ENCODE data around the gene PRMT2.
"Not testable (repeated sequence)": the region's sequence is repeated elsewhere in the genome, so short reads cannot be mapped to it uniquely, and the experiment has no call there.

PRMT2 gene

DNA sequence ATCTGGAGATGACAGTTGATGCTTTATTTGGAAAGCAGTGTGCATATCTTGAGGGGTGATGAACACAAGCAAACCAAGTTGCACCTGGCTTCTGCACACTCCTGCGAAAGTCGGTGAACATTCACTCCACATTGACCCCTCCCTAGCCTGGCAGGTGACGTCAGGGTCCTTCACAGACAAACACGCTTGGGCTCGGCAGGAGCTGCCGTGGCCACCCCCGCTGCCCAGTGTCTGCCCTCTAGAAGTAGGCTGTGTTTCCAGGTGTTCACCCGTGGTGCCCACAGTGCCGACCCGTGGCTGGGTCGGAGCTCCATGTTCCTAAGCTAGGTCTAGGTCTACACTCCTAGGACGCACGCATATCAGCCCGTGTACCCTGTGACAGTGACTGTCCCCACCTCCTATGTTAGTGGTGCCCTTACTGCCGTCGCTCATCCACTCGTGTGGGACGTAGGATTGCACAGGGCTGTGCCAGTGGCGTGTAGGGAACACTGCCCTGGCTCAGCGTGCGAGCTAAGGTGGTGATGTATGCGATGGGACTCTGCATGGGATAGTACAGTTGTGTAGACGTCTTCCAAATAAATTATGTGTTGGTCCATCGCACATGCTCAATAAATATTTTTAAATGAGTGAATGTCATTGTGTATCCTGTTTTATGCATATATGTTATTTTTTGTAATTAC is 29.0 kb downstream of the PRMT2 start:
- Histone ChIP-seq H3K27me3 (peaks cover 31% of the 10 kb centered on the region), H3K9me3 (no peaks in the 10 kb centered on the region), H3K36me3 (peaks cover 71% of the 10 kb centered on the region), H3K27ac (no peak overlapping the region), H3K4me1 (ENCODE audit: control insufficient read depth in 1 of 2, insufficient read depth in 1 of 2, low read depth in 1 of 2, low read length in 1 of 2) (peaks cover 10 to 15% of the 10 kb centered on the region in 2 experiments), H3K4me3 (ENCODE audit: low read depth in 1 of 2, low read length in 1 of 2) (no peak overlapping the region)
- TF ChIP-seq, protein P1, sequence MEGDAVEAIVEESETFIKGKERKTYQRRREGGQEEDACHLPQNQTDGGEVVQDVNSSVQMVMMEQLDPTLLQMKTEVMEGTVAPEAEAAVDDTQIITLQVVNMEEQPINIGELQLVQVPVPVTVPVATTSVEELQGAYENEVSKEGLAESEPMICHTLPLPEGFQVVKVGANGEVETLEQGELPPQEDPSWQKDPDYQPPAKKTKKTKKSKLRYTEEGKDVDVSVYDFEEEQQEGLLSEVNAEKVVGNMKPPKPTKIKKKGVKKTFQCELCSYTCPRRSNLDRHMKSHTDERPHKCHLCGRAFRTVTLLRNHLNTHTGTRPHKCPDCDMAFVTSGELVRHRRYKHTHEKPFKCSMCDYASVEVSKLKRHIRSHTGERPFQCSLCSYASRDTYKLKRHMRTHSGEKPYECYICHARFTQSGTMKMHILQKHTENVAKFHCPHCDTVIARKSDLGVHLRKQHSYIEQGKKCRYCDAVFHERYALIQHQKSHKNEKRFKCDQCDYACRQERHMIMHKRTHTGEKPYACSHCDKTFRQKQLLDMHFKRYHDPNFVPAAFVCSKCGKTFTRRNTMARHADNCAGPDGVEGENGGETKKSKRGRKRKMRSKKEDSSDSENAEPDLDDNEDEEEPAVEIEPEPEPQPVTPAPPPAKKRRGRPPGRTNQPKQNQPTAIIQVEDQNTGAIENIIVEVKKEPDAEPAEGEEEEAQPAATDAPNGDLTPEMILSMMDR (IDR thresholded peaks at IDR 0.05), result no peak

DNA sequence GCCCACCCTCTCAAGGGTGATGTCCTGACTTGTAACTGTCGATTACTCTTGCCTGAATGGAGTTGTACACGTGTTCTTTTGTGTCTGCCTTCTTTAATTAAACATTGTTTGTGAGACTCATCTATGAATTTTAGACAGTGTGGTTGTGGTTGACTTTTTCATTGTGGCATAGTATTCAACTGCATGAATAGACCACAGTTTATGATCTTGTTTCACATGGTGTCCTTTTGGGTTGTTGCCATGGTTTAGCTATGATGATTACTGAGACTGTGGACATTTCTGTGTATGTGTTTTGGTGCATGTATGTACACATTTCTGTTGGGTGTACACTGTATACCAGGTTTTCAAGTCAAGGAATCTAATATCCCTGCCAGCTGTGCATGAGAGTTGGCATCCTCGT is 30.1 kb downstream of the PRMT2 start:
- TF ChIP-seq, protein P1 (IDR thresholded peaks at IDR 0.05), result no peak
- H3K4me1 ChIP-seq (ENCODE audit: control insufficient read depth in 1 of 2, insufficient read depth in 1 of 2, low read depth in 1 of 2, low read length in 1 of 2), result peaks cover 10 to 15% of the 10 kb centered on the region in 2 experiments
- H3K4me3 ChIP-seq (ENCODE audit: low read depth in 1 of 2, low read length in 1 of 2), result no peak overlapping the region
- peaks cover 60% of the 10 kb centered on the region for H3K36me3 ChIP-seq
- H3K27me3 ChIP-seq, result peaks cover 42% of the 10 kb centered on the region
- no peaks in the 10 kb centered on the region for H3K9me3 ChIP-seq
- no peak overlapping the region for H3K27ac ChIP-seq

DNA sequence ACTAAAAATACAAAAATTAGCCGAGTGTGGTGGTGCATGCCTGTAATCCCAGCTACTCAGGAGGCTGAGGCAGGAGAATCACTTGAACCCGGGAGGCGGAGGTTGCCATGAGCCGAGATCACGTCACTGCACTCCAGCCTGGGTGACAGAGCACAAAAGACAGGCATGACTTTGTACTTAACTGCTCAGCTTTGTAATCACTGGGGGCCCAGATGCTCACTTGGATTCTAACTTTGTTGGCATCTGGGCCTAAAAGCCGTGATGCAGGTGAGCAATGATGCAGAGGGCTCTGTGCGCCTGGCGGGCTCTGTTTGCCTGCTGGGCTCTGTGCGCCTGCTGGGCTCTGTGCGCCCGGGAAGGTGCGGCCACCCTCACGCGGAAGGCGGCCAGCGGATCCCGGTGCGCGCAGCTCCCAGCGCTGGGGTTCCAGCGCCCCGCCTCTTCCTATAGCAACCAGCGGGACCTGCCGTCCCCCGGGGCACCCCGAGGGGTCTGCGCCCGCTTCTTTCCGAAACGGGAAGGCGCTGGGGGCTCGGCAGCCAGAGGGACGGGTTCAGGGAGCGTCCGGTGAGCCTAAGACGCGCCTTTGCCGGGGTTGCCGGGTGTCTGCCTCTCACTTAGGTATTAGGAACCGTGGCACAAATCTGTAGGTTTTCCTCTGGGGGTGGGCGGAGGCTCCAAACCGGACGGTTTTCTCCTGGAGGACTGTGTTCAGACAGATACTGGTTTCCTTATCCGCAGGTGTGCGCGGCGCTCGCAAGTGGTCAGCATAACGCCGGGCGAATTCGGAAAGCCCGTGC is 31.7 kb downstream of the PRMT2 start:
- no peaks in the 10 kb centered on the region for H3K9me3 ChIP-seq
- peaks cover 58% of the 10 kb centered on the region for H3K27me3 ChIP-seq
- TF ChIP-seq, protein P1 (IDR thresholded peaks at IDR 0.05), result no peak
- peaks cover 45% of the 10 kb centered on the region for H3K36me3 ChIP-seq
- H3K4me1 ChIP-seq (ENCODE audit: control insufficient read depth in 1 of 2, insufficient read depth in 1 of 2, low read depth in 1 of 2, low read length in 1 of 2), result peaks cover 10 to 15% of the 10 kb centered on the region in 2 experiments
- peak overlapping the region in 1 of 2 experiments; percentile 27 for H3K4me3 ChIP-seq (ENCODE audit: low read depth in 1 of 2, low read length in 1 of 2)
- no peak overlapping the region for H3K27ac ChIP-seq

DNA sequence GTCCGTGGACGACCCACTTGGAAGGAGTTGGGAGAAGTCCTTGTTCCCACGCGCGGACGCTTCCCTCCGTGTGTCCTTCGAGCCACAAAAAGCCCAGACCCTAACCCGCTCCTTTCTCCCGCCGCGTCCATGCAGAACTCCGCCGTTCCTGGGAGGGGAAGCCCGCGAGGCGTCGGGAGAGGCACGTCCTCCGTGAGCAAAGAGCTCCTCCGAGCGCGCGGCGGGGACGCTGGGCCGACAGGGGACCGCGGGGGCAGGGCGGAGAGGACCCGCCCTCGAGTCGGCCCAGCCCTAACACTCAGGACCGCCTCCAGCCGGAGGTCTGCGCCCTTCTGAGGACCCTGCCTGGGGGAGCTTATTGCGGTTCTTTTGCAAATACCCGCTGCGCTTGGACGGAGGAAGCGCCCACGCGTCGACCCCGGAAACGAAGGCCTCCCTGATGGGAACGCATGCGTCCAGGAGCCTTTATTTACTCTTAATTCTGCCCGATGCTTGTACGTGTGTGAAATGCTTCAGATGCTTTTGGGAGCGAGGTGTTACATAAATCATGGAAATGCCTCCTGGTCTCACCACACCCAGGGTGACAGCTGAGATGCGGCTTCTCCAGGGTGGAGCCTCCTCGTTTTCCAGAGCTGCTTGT is 32.4 kb downstream of the PRMT2 start:
- TF ChIP-seq, protein P1 (IDR thresholded peaks at IDR 0.05), result no peak
- H3K27ac ChIP-seq, result no peak overlapping the region

DNA sequence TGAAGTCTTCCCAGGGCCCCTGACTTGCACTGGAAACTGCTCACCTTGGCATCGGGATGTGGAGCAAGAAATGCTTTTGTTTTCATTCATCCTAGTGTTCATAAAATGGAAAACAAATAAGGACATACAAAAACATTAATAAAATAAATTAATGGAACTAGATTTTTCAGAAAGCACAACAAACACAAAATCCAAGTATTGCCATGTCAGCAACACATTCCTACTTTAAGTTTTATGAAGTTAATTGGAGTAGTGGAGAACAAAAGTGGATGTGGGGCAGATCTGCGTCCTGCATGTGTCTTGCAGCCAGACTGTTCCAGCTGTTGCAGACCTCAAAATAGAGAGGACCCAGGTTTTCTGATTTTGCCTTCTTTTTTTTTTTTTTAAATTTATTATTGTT is 32.9 kb downstream of the PRMT2 start:
- Histone ChIP-seq H3K4me1 (ENCODE audit: control insufficient read depth in 1 of 2, insufficient read depth in 1 of 2, low read depth in 1 of 2, low read length in 1 of 2) (peaks cover 10 to 15% of the 10 kb centered on the region in 2 experiments), H3K9me3 (no peaks in the 10 kb centered on the region), H3K36me3 (peaks cover 32% of the 10 kb centered on the region), H3K27ac (no peak overlapping the region), H3K27me3 (peaks cover 63% of the 10 kb centered on the region), H3K4me3 (ENCODE audit: low read depth in 1 of 2, low read length in 1 of 2) (no peak overlapping the region)
- TF ChIP-seq, protein P1 (IDR thresholded peaks at IDR 0.05), result no peak

More for the DNA sequence above, 32.4 kb downstream of the PRMT2 start:
- Histone ChIP-seq H3K4me1 (ENCODE audit: control insufficient read depth in 1 of 2, insufficient read depth in 1 of 2, low read depth in 1 of 2, low read length in 1 of 2) (peaks cover 10 to 15% of the 10 kb centered on the region in 2 experiments), H3K4me3 (ENCODE audit: low read depth in 1 of 2, low read length in 1 of 2) (peak overlapping the region in 1 of 2 experiments; percentile 27), H3K27me3 (peaks cover 63% of the 10 kb centered on the region), H3K9me3 (no peaks in the 10 kb centered on the region), H3K36me3 (peaks cover 37% of the 10 kb centered on the region)

DNA sequence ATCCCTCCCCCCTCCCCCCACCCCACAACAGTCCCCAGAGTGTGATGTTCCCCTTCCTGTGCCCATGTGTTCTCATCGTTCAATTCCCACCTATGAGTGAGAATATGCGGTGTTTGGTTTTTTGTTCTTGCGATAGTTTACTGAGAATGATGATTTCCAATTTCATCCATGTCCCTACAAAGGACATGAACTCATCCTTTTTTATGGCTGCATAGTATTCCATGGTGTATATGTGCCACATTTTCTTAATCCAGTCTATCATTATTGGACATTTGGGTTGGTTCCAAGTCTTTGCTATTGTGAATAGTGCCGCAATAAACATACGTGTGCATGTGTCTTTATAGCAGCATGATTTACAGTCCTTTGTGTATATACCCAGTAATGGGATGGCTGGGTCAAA is 33.4 kb downstream of the PRMT2 start:
- not testable (repeated sequence) for H3K4me3 ChIP-seq (ENCODE audit: low read depth in 1 of 2, low read length in 1 of 2); H3K27ac ChIP-seq; H3K9me3 ChIP-seq
- Histone ChIP-seq H3K36me3 (peaks cover 27% of the 10 kb centered on the region), H3K27me3 (peaks cover 63% of the 10 kb centered on the region), H3K4me1 (ENCODE audit: control insufficient read depth in 1 of 2, insufficient read depth in 1 of 2, low read depth in 1 of 2, low read length in 1 of 2) (peaks cover 10 to 15% of the 10 kb centered on the region in 2 experiments)
